Caco-2 (cell line): ENCODE data around the gene PMPCA. TPM values are rescaled to one million over a fixed set of nuclear protein-coding genes. Genes with fewer than 3 reads are reported as not detected.

Experiments
- BruUV-seq: library from RNA; stranded (reverse); fragments of 400-500 nt; replicated peaks from 2 replicates; lab custom pipeline; 2021; lab: Mats Ljungman, UMichigan
- CTCF ChIA-PET: fragments of 300-600 bp; sonication (Branson Sonifier 250); formaldehyde crosslinking; loops from one replicate; lab custom pipeline; 2022; ENCODE audit warnings: antibody characterized with exemption; lab: Charles Lee
- POLR2A ChIA-PET: fragments of 300-600 bp; sonication (Branson Sonifier 250); formaldehyde crosslinking; loops from one replicate; lab custom pipeline; 2022; ENCODE audit warnings: antibody characterized with exemption; lab: Charles Lee
- DNase-seq, 2 experiments: peaks; one replicate each; pipeline versions ENCODE4 v3.0.0 to v3.0.0-alpha.2; 2020 to 2022
- H3K27me3 ChIP-seq: replicated peaks from 2 replicates; pipeline ENCODE4 v1.6.0; 2011; ENCODE audit warnings: low read length; ENCODE audit not compliant: control insufficient read depth, insufficient read depth
- H3K36me3 ChIP-seq: 2 replicates; pipeline ENCODE4 v1.5.1; 2011; ENCODE audit warnings: low read length; ENCODE audit not compliant: control insufficient read depth, insufficient read depth
- H3K4me1 ChIP-seq: fragments of 250-450 bp; sonication (Bioruptor Pico); 2 replicates; pipeline ENCODE4 v1.5.1; 2020; ENCODE audit warnings: mild to moderate bottlenecking
- H3K4me3 ChIP-seq: 2 replicates; pipeline ENCODE4 v1.5.1; 2011; ENCODE audit warnings: low read depth, mild to moderate bottlenecking, control low read depth, low read length
- H3K9me3 ChIP-seq: fragments of 250-450 bp; sonication (Bioruptor Pico); 2 replicates; pipeline ENCODE4 v1.5.1; 2020; ENCODE audit warnings: mild to moderate bottlenecking, moderate library complexity
- H3K27ac Mint-ChIP-seq: one replicate; pipeline ENCODE4 v1.8.0; 2022; ENCODE audit warnings: mixed read lengths; ENCODE audit not compliant: unreplicated experiment
- H3K27me3 Mint-ChIP-seq: one replicate; pipeline ENCODE4 v1.8.0; 2022; ENCODE audit warnings: mixed read lengths; ENCODE audit not compliant: insufficient read depth, unreplicated experiment
- H3K36me3 Mint-ChIP-seq: one replicate; pipeline ENCODE4 v1.8.0; 2022; ENCODE audit warnings: mild to moderate bottlenecking, mixed read lengths; ENCODE audit not compliant: insufficient read depth, unreplicated experiment
- H3K4me1 Mint-ChIP-seq: one replicate; pipeline ENCODE4 v1.8.0; 2022; ENCODE audit warnings: low read depth, mixed read lengths; ENCODE audit not compliant: unreplicated experiment
- H3K4me3 Mint-ChIP-seq: one replicate; pipeline ENCODE4 v1.8.0; 2022; ENCODE audit warnings: mild to moderate bottlenecking, moderate library complexity, mixed read lengths; ENCODE audit not compliant: unreplicated experiment
- H3K9me3 Mint-ChIP-seq: one replicate; pipeline ENCODE4 v1.8.0; 2022; ENCODE audit warnings: mixed read lengths; ENCODE audit not compliant: unreplicated experiment
- intact Hi-C: fragments of 100-400 bp; cut with micrococcal nuclease; formaldehyde crosslinking; loops from one replicate; pipeline ENCODE4 v1.10.0; 2022; ENCODE audit not compliant: unreplicated experiment
- total RNA-seq: library from RNA; stranded (reverse); gene quantifications from 2 replicates; pipeline ENCODE4 v1.2.3, GENCODE V29; 2022
- TF ChIP-seq, protein P1 (sequence below), 2 experiments: fragments of 200-600 bp in 1 of 2; IDR thresholded peaks; 1 replicate in 1 of 2; 2 replicates in 1 of 2; pipeline versions ENCODE4 v1.5.1 to v1.8.0; 2011 to 2022; ENCODE audit warnings: antibody characterized with exemption in 1 of 2, control low read depth in 1 of 2, inconsistent platforms in 1 of 2, low read depth in 1 of 2, low read length in 1 of 2, mild to moderate bottlenecking in 1 of 2, moderate library complexity in 1 of 2; ENCODE audit not compliant: insufficient read depth in 1 of 2, severe bottlenecking in 1 of 2, unreplicated experiment in 1 of 2

PMPCA gene
- total RNA-seq, 1 experiment from 2014 or later = 91.5 TPM

DNA sequence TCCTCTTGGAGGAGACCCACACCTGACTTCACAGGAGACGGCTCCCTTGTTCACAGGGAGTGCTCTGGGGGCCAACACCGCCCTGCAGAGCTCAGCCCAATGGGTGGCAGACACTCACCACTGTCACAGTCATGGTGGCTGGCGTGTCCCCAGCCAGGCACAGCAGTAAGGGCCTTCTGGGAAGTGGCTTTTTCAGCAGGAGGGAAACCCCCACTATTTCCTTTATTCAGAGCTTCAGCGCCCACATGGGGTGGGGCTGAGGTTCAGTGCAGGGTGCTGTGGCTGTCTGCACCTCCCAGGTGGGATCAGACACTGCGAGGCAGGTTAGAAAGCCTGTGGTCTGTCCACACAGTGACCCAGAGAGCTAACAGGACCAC is 6.9 kb upstream of the PMPCA start:
- H3K27ac Mint-ChIP-seq = no peak overlapping the region
- CTCF ChIA-PET = no interaction called here
- H3K4me3 ChIP-seq = no peak overlapping the region
- H3K4me1 Mint-ChIP-seq = peaks cover 18% of the 10 kb centered on the region
- no peaks in the 10 kb centered on the region for H3K4me1 ChIP-seq
- H3K36me3 Mint-ChIP-seq = peaks cover 83% of the 10 kb centered on the region
- DNase-seq = no peak
- no peak overlapping the region for H3K4me3 Mint-ChIP-seq
- no peaks in the 10 kb centered on the region for H3K27me3 ChIP-seq
- no peaks in the 10 kb centered on the region for H3K9me3 ChIP-seq
- H3K27me3 Mint-ChIP-seq = no peaks in the 10 kb centered on the region
- H3K9me3 Mint-ChIP-seq = no peaks in the 10 kb centered on the region
- POLR2A ChIA-PET = no interaction called here
- TF ChIP-seq, protein P1, sequence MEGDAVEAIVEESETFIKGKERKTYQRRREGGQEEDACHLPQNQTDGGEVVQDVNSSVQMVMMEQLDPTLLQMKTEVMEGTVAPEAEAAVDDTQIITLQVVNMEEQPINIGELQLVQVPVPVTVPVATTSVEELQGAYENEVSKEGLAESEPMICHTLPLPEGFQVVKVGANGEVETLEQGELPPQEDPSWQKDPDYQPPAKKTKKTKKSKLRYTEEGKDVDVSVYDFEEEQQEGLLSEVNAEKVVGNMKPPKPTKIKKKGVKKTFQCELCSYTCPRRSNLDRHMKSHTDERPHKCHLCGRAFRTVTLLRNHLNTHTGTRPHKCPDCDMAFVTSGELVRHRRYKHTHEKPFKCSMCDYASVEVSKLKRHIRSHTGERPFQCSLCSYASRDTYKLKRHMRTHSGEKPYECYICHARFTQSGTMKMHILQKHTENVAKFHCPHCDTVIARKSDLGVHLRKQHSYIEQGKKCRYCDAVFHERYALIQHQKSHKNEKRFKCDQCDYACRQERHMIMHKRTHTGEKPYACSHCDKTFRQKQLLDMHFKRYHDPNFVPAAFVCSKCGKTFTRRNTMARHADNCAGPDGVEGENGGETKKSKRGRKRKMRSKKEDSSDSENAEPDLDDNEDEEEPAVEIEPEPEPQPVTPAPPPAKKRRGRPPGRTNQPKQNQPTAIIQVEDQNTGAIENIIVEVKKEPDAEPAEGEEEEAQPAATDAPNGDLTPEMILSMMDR (IDR thresholded peaks at IDR 0.05; ENCODE audit: insufficient read depth in 1 of 2, low read depth in 1 of 2, low read length in 1 of 2, severe bottlenecking in 1 of 2, unreplicated experiment in 1 of 2) = no peak
- BruUV-seq = no TSS peak
- peaks cover 2% of the 10 kb centered on the region for H3K36me3 ChIP-seq
- intact Hi-C loops = no loop called here

DNA sequence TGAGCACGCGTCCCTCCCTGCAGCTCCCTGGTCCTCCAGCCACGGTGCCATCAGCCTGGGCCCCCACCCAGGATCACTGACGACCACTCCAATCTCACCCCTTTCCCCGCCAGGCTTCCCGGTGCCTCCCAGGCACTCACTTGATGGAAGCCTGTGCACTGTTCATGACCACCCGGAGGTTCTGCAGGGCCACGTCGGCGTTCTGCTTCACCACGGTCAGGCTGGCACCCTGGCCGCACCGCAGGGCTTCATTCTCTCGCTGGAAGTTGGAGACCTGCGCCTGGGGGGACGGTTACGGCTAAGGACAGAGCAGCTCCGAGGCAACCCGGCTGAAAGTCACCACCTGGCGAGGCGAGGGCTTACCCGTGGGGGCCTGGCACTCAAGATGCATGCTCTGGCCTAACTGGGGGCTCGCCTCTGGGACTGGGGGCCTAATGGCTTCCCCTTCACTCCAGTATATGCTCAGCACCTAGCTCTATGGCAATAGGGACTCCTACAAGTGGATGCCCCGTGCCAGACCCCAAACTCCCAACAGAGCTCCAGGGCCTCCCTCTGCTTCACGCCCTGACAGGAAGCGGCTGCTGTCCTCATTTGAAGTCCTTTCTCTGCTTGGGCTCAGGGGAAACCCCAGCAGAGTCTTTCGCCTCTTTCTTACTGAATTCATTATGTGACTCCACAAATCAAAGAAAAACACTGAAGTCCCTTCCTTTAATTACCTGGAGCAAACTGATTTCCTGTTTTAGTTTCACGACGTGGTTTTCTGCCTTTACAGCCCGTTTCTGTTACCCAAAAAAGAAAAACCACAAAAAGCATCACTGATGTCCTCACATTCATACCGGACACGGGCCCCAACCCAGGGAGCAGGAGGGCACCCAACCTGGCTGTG is 6.3 kb upstream of the PMPCA start:
- H3K27ac Mint-ChIP-seq = no peak overlapping the region
- no peaks in the 10 kb centered on the region for H3K27me3 Mint-ChIP-seq
- Histone ChIP-seq H3K27me3 (no peaks in the 10 kb centered on the region), H3K4me1 (no peaks in the 10 kb centered on the region), H3K36me3 (peaks cover 2% of the 10 kb centered on the region), H3K4me3 (no peak overlapping the region), H3K9me3 (no peaks in the 10 kb centered on the region)
- TF ChIP-seq, protein P1 (IDR thresholded peaks at IDR 0.05; ENCODE audit: insufficient read depth in 1 of 2, low read depth in 1 of 2, low read length in 1 of 2, severe bottlenecking in 1 of 2, unreplicated experiment in 1 of 2) = no peak
- POLR2A ChIA-PET = no interaction called here
- H3K4me1 Mint-ChIP-seq = peaks cover 18% of the 10 kb centered on the region
- intact Hi-C loops = no loop called here
- CTCF ChIA-PET = interaction anchor here (0.5 kb wide), 1 partner anchor 119 kb away, joined by 4 read pairs; no protein-coding TSS in a partner anchor
- no peak overlapping the region for H3K4me3 Mint-ChIP-seq
- no TSS peak for BruUV-seq
- no peaks in the 10 kb centered on the region for H3K9me3 Mint-ChIP-seq
- no peak for DNase-seq
- H3K36me3 Mint-ChIP-seq = peaks cover 84% of the 10 kb centered on the region

DNA sequence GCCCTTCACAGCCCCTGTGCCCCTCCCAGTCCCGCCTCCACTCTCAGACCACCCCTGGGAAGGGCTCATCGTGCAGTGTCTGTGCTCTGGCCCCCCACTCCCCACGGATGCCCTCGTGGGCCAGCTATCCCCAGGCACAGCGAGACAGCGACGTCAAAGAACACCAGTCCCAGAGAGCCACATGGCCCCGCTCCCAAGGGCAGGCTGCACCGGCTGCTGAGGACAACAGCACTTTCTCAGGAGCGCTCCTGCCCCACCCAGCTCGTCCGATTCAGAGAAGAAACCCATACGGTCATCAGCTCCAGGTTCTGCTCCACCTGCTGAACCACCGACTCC is 5.7 kb upstream of the PMPCA start:
- TF ChIP-seq, protein P1 (IDR thresholded peaks at IDR 0.05; ENCODE audit: insufficient read depth in 1 of 2, low read depth in 1 of 2, low read length in 1 of 2, severe bottlenecking in 1 of 2, unreplicated experiment in 1 of 2) = no peak
- H3K36me3 ChIP-seq = peaks cover 2% of the 10 kb centered on the region
- CTCF ChIA-PET = interaction anchor here (0.5 kb wide), 1 partner anchor 120 kb away, joined by 4 read pairs; no protein-coding TSS in a partner anchor
- Mint-ChIP-seq H3K4me1 (peaks cover 16% of the 10 kb centered on the region), H3K27ac (no peak overlapping the region), H3K27me3 (no peaks in the 10 kb centered on the region), H3K36me3 (peaks cover 84% of the 10 kb centered on the region), H3K9me3 (no peaks in the 10 kb centered on the region), H3K4me3 (no peak overlapping the region)
- no peak for DNase-seq
- intact Hi-C loops = no loop called here
- H3K4me3 ChIP-seq = no peak overlapping the region
- BruUV-seq = no TSS peak
- POLR2A ChIA-PET = no interaction called here
- H3K4me1 ChIP-seq = no peaks in the 10 kb centered on the region
- H3K9me3 ChIP-seq = no peaks in the 10 kb centered on the region
- H3K27me3 ChIP-seq = no peaks in the 10 kb centered on the region
